ENCODE results near the gene YOD1.

The YOD1 gene

DNA sequence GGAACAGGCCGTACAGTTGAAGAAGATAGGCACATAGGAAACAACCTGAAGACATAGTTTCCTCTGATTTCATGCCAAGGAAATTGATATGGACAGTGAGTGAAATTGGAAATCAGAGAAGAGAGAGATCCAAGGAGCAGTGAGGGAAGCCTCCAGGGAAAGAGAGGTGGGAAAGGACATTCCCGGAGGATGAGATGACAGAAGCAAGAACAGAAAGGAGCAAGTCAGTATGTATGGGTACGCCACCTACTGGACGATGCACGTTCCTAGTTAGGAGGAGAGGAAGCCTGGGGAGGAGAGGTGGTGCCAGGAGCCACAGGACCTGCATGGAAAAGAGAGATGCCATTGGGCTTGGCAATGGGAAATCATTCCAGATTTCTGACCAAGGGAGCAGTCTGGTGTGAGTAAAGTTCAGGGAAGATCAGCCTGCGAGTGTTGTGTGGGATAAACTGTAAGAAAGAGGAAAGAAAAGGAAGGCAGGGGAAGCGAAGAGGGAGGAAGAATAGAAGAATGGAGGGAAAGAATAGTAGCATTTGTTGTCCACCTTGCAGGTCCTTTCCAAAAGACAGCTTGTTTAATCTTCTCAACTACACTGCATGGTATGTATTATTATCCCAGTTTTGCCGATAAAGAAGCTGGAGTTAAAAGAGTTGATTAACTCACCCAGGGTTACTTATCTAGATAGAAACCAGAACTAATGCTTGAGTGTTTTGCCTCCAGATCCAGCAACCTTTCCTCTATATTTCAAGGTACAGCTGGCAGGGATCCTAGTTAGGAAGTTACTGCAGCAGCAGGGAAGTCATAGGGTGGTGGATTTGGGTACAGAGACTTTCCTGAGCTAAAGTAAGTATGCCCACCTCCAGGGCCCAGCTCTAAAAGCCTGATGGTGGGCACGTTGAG is 45.8 kb downstream of the YOD1 start:
- FAIRE-seq, result no peak

DNA sequence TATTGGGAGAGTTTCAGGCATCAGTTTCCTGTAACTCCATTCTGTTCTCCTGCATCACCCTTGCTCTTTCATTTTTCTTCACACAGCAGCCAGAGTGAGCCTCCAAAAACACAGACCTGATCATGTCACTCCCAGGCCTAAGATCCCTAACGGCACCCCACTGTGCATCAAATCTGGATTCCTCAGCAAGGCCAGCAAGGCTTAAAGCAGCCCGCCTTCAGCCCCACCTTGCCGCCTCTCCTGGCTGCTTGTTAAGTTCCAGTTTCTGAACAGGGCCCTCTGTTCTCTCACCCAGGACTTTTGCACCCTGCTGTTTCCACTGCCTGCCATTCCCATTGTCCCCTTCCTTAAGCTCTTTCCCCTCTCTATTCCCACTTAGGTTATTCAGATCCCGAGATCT is 47.8 kb downstream of the YOD1 start:
- FAIRE-seq, result no peak

- FAIRE-seq, result no peak
These were observed 48.3 kb downstream of the YOD1 start for GRCh38 chr1:207002724-207003146.

GRCh38 chr1:207001492-207002245 is 49.3 kb downstream of the YOD1 start:
- no peak for FAIRE-seq

DNA sequence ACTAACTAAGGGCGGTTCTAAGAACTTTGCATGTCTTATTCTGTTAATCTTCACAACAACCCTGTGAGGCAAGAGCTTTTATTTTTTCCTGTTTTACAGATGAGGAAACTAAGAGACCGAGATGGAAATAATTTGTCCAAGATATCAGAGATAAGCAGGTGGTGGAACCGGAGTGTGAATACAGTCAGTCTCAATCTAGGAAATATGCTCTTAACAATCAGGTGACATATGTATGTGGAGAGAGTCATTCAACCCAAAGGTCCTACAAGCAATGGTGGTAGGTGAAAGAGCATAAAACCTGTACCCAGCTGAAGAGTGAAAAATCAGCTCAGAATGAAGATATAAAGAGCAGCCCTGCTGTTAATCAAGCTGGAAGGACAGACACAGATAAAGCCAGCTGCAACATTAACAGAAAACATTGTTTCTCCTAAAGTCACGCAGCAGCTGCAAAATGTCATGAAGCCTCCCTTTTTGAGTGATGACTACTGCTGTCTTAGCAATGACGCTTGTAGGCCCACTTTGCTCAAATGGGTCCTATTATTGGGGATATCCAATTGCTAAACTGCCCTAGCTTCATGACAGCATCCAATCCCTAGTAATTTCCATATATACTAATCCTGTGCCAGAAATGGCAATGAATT is 50.2 kb downstream of the YOD1 start:
- FAIRE-seq, result no peak

- no peak for FAIRE-seq
These were observed 52.2 kb downstream of the YOD1 start for GRCh38 chr1:206998816-206999215.

Data from colon (tissue), 2 donors.